SKM-1 (cell line): ENCODE data around the gene NTM.
"Not testable (repeated sequence)": the region's sequence is repeated elsewhere in the genome, so short reads cannot be mapped to it uniquely, and the experiment has no call there.

Source experiments
- DNase-seq: peaks from one replicate; lab custom pipeline; 2025; ENCODE audit not compliant: unreplicated experiment; lab: John Stamatoyannopoulos, UW

The NTM gene

DNA sequence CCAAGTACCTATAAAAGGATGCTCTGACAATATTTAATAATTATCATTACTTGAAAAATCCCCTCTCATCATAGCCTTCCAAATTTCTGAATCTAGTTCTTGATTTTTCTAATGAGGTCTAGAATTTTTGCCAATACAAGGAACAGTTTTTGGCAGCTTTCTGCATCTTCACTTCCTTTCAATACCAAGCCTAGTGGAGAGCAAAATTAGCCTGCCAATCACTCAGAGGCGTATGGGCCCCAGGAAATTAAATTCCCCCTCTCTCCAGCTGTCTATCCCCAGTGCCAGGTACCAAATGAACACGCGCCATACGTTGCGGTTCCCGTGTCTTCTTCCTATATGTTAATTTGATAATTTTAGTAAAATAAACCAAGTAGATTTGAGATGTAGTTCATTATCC lies 293.9 kb downstream of the NTM start:
- no peak for DNase-seq

DNA sequence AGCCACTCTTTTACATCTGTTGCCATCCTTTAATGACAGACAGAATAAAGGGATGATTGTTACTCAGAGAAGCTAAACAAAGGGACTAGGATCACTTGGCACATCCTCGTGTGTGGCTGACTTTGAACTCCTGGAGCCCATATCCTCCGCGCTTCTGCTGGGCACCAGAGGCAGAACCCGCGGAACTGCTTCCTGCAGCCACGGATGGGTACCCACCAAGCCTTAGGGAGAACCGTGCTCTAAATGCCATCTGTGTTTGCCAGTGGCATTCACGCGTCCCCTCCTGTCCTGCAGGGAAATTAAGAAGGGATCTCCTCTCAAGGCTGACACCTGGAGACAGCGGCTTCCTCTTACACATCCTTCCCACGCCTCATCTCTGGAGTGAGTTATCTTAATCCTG lies 294.4 kb downstream of the NTM start:
- DNase-seq = no peak

DNA sequence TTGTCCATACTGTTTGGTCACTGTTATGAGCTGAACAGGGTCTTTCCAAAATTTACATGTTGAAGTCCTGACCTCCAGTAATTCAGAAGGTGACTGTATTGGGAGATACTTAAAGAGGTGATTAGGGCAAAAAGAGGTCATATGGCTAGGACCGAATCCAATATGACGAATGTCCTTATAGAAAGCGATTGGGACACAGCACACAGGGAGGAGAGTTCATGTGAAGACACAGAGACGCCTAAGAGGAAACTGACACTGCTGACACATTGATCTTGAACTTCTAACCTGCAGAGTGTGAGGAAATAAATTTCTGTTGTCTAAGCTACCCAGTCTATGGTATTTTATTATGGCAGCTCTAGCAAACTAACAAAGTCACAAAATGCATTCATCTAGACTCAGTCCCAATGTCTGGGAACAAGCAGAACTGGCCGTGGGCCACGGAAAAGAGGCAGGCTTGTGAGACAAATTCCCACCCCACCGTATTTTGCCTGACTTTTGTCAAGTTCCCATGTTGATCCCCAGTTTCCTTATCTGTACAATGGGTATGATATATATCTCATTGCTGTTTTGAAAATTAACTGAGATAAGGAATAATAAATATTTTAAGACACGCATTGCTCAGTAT lies 295.0 kb downstream of the NTM start:
- DNase-seq = no peak

DNA sequence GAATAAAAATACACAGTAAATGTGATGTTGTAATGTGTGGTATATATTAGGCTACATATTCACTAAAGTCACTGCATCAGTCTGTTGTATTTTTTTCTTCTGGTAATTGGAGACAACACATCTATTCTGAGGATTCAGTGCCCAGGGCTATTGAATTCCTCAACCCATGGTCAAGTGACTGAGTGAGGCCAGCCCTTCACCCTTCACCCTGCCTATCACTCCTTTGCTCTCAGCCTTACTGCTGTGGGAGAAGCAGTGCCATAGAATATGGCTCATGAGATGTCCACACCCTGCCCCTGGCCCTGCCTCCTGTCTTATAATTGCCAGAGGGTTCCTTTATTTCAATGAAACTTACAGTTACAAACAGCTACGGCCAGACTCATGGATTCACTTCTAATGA lies 295.6 kb downstream of the NTM start:
- no peak for DNase-seq

DNA sequence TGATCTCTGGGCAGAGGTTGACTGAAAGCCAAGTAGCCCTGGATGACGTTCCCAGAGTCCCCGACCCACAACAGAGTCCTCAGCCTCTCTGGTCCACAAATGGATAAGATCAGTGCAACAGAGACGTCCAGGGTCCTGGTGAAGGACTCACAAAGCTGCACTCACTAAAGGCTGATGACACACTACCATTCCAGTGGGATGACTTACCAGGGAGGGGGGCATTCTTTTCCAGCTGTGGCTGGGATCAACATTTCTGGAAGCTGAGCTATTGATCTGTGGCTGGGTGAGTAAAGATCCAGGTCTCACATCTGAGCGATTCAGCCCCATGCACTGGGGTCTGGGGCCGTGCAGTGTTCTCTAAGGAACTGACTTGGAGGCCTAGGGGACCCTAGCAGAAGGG lies 296.2 kb downstream of the NTM start:
- no peak for DNase-seq

DNA sequence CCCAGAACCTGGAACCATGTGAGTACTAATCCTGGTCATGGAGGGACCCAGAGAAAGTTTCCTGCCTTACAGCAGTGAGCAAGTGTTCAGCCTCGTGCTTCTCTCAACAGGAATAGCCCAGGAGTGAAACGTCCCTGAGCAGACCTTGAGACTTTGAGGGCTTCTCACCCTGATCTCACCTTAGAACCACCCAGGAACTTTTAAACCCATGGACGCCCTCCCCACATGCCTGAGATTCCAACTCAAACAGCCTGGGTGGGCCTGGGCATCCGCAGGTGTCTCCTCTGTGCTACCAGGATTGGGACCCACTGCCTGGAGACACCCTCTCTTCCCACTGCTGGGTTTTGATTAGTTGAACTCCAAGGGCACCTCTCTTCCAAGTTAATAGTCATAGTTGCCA lies 297.2 kb downstream of the NTM start:
- no peak for DNase-seq

DNA sequence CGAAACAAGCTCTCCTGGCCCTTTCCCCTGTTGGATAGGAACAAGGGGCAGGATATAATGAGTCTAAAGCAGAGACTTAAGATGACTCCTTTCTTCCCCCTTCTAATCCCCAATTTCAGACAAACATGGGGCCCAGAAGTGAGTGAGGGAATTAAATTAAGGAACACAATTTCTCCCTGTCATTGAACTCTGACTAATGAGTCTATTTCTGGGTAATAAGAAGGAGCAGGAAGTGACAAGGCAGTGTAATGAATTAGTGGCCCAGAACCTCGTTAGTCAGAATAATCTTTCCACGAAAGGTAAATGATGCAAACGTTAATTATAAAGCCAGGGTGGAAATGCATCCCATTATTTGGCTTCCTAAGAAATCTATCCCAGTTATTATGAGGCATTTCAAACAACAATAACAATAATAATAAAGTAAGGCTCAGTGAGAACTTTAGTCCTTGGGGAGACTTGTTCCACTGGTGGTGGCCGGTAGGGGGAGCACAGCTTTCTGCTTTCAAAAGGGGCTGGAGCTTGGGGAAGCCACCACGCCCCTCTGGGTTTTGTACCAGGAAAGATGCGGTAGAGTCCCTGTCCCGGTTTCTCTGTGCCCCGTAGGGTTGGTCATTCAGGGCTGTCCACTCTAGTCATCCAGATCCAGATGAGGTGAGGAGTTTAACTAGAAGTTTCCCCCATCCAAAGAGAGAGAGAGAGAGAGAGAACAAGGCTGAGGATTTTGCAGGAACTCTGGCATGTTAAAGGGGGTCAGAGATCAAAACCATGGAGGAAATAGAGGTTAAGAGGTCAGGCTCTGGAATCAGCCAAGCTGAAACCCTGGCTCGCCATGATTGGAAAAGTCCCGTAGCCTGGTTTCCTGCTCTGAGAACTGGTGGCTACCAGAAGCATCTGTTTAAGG lies 298.3 kb downstream of the NTM start:
- peak; percentile 16 for DNase-seq

DNA sequence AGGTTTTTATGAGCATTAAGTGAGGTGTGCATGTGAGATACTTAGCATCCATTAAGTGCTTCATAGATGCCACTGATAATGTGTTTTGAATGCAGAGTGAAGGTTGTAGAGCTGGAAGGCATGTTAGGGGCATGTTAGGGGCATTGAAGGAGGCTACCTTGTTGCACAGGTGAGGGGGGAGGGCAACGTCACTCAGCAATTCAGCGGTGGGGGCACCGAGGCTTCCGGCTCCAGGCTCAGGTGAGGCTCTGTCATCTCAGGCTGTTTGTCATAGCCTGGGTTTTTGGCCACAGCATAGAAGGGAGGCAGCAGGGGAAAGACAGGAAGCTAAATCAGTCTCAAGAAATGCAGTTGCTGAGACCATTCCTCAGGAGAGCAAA lies 299.0 kb downstream of the NTM start:
- DNase-seq = no peak

DNA sequence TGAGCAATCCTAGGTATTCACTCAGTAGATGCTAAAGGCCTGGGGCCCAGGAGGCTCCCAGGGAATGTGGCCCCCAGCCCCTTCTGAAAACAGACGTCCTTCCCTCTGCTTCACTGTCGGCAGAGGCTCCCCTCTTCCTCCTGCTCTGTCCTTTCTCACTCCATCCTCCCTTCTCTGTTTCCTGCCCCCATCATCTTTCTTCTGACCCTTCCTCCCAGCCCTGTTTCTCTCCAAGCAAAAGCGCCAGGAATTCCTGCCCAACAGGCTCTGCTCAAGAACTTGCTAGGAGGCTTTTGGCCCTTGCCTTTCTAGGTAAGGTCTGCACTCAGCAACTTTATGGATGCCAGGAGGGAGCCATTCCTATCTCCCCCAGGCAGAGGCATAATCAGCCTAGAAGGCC lies 300.5 kb downstream of the NTM start:
- no peak for DNase-seq

DNA sequence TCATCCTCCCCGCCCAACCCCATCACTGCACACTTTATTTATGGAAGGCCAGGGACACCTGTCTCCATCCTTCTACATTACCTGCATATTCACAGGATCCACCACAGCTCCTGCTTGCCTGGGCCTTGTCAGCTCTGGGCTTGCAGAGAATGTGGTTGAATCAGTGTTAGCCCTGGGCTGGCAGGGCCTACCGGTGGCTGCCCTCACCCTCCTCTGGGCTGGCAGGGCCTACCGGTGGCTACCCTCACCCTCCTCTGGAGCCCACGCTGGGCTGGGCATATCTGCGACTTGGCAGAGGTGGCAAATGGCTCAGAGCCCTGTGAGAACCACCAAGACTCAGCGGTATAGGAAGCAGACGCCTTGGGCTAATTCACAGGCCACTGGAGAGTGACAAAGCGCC lies 300.9 kb downstream of the NTM start:
- no peak for DNase-seq

DNA sequence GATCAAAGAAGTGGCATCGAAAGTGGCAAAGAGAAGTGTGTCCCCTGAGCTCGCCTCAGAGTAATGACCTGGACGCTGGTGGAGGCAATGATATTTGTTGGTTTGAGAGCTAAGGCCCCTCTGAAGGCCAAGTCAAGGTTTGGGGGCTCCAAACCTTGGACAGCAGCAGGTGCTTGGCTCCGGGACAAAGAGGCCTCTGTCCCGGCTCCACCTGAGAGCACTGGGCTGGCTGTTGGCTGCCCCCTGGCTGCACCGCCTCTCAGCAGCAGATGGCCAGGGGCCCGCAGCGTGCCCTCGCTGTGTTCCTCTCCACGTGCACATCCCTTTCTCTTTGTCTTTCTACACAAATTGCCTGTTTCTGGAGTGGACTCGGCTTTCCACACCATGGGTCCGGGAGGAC lies 301.3 kb downstream of the NTM start:
- no peak for DNase-seq

DNA sequence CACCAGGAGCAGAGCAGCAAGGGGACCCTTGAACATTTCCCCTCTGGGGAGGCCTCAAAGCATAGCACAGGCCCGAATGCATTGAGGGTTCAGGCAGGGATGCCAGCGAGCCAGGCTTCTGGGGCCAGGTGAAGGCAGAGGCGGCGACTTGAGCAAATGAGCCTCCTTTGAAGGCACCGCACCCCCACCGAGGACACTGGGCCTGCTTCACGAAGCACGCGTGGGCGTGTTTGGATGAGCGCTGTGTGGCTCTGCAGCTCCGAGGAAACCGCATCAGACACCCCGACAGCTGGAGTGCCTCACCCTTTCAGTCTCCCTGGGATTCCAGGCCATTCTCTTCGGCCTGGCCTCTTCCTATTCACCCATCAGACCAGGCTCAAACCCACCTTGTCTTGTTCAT lies 301.8 kb downstream of the NTM start:
- DNase-seq = no peak

DNA sequence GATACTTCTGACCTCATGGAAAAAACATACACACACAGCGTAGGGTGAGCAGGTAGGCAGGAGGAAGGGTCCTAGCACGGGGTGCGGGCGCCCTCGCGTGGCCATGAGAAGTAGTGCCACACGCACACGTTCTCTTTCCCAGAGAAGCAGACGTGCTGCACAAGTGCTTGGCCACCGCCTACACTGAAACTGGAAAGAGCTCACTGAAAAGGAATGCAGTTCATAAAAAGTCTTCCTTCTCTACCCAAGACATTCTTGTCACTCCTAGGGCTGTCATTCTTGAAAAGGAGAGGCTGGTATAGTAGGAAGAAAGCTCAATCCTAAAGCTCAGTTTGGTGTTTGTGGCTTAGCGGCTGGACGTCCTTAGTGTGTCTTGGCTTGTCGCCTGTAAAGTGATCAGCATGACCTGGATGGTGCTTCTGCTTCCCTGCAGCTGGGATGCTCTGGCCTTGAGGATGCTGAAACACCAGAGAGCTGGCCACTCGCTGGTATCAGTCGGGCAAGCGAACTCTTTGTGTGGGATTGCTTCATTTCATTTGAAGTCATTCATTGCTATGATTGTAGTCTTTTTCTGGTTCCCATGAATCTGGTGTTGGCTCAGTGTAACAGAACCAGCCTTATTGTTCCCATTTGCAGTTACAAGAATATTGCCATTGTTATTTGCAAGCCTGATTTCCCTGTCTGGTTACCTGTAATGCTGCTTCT lies 303.8 kb downstream of the NTM start:
- DNase-seq = no peak

DNA sequence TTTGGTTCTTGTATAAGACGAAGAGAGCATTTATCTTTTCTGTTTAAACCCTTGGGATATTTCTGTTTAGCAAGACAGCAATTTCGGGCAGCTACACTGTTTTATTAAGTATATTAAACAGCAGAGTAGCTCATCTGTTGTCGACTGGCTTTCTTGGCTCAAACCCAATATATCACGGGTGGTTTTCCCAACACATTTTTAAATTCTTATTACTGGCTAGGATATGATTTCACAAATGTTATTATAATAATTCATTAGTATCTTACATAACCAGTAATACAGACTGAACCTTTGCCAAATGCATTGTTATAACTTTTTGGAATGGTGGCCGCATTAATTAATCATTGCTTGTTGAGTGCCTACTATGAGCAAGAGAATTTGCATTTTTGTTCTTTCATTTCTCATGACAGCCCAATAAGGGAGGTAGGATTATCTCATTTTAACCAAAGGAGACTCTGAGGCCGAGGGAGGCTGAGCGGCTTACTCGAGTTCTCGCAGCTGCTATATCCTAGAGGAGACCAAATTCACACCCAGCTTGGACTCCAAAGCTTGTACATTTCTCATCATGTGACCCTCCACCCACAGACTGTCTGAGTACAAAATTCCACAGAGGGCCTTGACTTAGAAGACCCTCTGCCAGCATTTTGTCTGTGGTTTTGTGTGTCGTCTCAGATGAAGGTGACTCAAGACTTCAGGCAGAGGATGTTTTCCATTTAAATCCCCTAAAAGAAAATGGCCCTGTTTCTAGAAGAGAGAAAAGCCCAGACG lies 304.9 kb downstream of the NTM start:
- DNase-seq = no peak

DNA sequence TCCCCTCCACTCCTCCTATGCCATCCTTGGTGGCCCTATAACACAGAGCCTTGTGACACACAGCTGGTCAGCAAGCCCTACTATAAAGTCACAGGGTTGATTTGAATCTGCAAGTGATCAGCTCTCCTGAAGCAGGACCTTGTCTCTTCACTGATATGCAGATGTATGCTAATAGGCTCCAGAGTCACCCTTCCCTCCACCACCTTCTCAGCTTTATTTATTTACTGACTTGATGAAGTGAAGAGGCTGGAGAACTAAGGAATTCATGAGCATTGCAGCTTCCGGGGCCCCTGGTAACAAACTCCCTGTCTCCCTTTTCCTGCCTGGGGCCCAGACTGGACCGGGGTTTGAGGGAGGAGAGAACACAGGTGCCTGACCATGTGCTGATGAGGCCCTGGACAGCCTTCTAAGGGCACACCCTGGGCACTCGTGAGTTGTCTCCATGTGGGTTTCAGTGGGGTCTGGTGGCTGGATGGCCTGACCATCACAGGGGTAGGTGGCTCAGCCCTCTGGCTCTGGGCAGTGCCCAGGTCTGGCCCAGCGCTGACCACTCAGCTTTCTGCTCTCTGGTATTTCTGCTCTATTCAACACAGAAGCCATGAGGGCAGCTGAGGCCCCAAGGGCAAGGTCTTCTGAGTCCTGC lies 307.5 kb downstream of the NTM start:
- no peak for DNase-seq

DNA sequence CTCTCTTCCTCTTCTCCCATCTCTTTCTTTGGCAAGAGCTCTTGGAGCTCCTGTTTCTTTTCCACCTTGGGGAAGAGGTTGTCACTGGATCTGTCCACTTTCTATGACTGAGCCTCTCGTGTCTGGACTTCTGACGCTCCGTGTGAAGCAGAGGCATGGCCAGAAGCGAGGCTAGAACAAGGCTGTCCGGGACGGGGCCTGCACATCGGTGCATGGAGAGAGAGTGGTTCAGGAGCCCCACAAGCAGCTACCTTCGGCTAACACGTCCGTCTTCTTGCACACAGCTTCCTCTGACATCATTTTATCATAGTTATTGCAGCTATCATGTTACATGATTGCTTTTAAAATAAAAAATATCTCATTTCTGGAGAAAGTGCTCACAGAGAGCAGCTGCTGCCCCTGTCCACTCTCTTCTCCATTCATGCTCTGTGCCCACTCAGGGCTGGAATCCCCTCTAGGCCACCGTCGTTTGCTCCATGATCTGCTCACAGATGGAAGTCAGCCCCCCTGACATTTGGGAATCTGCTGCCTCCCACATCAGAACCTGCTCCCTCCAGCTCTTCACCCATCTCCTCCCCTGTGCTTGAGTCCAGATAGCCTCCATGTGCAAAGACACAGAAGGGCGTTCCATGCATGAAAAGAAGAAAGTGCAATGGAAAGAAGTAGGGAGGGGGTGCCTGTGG lies 308.4 kb downstream of the NTM start:
- DNase-seq = no peak

DNA sequence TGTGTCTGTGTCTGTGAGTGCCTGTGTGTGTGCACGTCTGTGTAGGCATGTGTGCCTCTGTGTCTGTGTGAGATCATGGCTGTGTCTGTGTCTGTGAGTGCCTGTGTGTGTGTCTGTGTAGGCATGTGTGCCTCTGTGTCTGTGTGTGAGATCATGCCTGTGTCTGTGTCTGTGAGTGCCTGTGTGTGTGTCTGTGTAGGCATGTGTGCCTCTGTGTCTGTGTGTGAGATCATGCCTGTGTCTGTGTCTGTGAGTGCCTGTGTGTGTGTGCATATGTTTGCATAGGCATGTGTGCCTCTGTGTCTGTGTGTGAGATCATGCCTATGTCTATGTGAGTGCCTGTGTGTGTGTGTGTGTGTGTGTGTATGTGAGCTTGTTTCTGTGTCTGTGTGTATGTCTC lies 310.0 kb downstream of the NTM start:
- DNase-seq = not testable (repeated sequence)

DNA sequence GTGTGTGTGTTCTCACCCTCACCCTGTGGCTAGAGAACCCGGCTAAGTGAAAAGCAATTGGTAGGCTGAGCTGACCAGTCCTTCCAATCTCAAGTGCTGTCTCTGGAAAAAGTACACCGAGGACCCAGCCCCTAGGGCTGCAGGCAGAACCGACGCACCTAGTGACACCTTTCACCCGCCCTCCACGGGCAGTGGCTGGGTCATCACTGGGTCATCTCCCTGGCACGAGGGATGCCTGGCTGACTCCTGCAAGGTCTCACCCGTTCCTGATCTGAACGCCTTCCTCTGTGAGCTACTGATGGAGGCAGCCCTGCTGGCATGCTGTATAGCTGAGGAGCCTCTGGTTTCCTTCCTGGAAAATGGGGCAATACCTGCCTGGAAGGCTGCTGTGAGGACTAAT lies 311.5 kb downstream of the NTM start:
- DNase-seq = no peak

DNA sequence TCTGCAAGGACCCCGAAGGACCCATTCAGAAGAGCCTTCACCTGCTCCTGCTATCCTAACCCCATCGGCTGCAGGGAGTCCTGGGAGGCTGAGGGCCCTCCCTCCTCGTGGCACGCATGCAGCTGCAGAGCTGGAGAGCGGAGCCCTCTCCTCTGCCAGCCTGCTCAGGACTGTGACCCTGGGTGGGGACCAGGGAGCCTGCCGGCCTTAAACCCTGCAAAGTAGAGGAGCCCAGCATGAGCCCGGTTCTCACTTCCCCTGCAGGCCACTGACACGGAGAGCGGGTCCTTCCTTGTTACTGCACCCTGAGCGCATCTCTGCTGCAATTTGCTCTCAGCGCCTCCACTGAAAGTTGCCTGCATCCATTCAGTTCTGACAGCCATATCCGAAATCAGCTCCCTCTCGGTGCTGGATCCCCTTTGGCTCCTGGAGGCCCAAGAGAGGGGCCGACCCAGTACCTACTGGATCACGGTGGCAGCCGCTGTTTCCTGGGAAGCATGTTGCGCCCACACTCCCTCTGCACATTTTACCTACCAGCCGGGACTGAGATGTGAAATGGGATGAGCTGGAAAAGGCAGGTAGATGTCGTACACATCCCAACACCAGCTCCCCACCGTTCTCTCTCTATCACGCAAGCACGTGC lies 312.1 kb downstream of the NTM start:
- no peak for DNase-seq

DNA sequence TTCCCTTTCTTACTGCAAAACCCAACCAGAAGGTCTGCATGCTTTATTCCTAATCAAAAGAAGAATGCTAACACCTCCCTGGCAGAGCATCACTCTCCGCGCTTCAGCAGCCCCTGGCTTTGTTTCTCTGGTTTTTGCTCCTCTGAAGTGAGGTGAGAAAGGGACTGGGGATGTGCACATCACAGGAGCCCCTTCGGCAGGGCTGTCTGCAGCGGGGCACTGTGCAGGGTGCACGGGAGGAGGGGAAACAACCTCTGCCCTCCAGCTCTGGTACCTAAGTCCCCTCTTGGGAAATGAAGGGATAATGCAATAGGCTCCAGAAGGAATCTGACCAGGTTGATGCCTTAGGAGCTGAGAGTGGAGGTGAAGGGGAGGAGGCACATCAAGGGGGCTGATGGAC lies 312.7 kb downstream of the NTM start:
- no peak for DNase-seq
